ENCODE measurements around the gene TBC1D32.
"Not testable (repeated sequence)": the region's sequence is repeated elsewhere in the genome, so short reads cannot be mapped to it uniquely, and the experiment has no call there.

The TBC1D32 gene

DNA sequence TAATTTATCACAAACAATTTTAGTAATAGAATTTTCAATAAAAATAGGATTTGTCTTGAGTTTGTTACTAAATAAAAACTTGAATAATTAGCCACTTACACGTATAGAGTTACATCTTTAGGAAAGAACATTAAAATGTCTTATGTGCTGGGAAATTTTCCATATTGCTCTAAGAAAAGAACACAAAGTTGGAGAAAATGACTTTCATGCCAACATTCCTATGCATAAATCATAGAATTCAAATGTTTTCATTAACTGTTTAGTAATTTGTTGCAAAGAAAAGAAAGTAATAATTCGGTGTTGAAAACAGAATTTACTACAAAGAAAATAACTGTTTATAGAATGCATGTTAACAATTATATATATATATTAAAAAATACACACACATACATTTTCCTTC is 4.7 kb upstream of the TBC1D32 start:
- no peak overlapping the region for H3K4me3 ChIP-seq (ENCODE audit: low read length)
- no peak for DNase-seq (ENCODE audit: low read depth)
- no peak for TF ChIP-seq CTCF (IDR thresholded peaks at IDR 0.05; ENCODE audit: insufficient read depth, low read depth, low read length, missing control alignments)

DNA sequence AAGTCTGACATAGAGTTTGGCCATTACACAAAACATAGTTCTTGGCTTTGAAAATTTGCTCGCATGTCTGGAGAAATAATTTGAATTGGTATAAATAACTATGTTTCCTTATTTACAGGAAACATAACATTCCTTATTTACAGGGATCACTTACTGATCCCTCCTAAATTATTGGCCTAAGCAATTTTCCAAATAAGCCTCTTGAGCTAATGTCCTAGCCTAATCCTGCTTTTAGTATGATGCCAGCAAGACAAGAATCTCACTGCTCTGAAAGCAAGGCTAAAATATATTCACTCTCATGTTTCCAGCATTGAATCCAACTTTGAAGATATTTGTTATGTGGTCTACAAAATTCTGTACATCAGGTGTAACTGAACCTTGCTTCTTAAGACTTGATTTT is 4.1 kb upstream of the TBC1D32 start:
- no peak for DNase-seq (ENCODE audit: low read depth)
- no peak for TF ChIP-seq CTCF (IDR thresholded peaks at IDR 0.05; ENCODE audit: insufficient read depth, low read depth, low read length, missing control alignments)
- no peak overlapping the region for H3K4me3 ChIP-seq (ENCODE audit: low read length)

GRCh38 chr6:121335087-121336008 is 1.1 kb upstream of the TBC1D32 start:
- no peak for DNase-seq (ENCODE audit: low read depth)
- peak overlapping the region; percentile 66 for H3K4me3 ChIP-seq (ENCODE audit: low read length)
- TF ChIP-seq CTCF (IDR thresholded peaks at IDR 0.05; ENCODE audit: insufficient read depth, low read depth, low read length, missing control alignments) = no peak

- not testable (repeated sequence) for DNase-seq (ENCODE audit: low read depth)
- H3K4me3 ChIP-seq (ENCODE audit: low read length) = peak overlapping the region; percentile 66
Measured at GRCh38 chr6:121333694-121334093, 586 bp downstream of the TBC1D32 start.

GRCh38 chr6:121333196-121333595 is 1.1 kb downstream of the TBC1D32 start:
- no peak for TF ChIP-seq CTCF (IDR thresholded peaks at IDR 0.05; ENCODE audit: insufficient read depth, low read depth, low read length, missing control alignments)
- DNase-seq (ENCODE audit: low read depth) = no peak
- H3K4me3 ChIP-seq (ENCODE audit: low read length) = no peak overlapping the region

GRCh38 chr6:121330516-121330915 is 3.8 kb downstream of the TBC1D32 start:
- no peak for DNase-seq (ENCODE audit: low read depth)
- no peak overlapping the region for H3K4me3 ChIP-seq (ENCODE audit: low read length)
- no peak for TF ChIP-seq CTCF (IDR thresholded peaks at IDR 0.05; ENCODE audit: insufficient read depth, low read depth, low read length, missing control alignments)

DNA sequence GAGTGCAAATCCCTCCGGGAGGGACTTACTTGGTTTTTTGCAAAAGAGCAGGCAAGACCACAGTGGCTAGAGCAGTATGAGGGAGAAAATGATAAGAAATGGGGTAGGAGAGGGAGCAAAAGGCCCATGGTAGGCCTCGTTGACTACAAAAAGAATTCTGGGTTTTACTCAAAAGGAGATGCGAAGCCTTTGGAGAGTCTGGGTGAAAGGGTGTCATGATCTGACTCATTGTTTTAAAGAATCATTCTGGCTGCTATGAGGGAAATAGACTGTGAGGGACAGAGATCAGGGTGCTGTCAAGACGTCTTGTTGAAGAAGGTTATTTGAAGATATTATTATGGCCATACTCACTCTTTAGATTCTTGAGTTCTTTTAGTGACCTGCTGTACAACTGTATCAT is 13.0 kb downstream of the TBC1D32 start:
- no peak overlapping the region for H3K4me3 ChIP-seq (ENCODE audit: low read length)
- no peak for DNase-seq (ENCODE audit: low read depth)
- TF ChIP-seq CTCF (IDR thresholded peaks at IDR 0.05; ENCODE audit: insufficient read depth, low read depth, low read length, missing control alignments) = no peak
